Loucy (cell line): ENCODE results near the gene FAM81A.

Experiments used
- EZH2phosphoT487 ChIP-seq: fragments of 200-600 bp; IDR thresholded peaks from 2 replicates; pipeline ENCODE4 v1.6.1; 2018; ENCODE audit warnings: antibody characterized with exemption, mild to moderate bottlenecking, moderate library complexity, borderline replicate concordance
- TF ChIP-seq, protein P1 (sequence below): fragments of 200-600 bp; sonication (generic); conservative IDR thresholded peaks from 2 replicates; pipeline ENCODE4 v1.5.1; 2014; ENCODE audit warnings: mild to moderate bottlenecking, antibody characterized with exemption, low read length

- TF ChIP-seq, protein P1, sequence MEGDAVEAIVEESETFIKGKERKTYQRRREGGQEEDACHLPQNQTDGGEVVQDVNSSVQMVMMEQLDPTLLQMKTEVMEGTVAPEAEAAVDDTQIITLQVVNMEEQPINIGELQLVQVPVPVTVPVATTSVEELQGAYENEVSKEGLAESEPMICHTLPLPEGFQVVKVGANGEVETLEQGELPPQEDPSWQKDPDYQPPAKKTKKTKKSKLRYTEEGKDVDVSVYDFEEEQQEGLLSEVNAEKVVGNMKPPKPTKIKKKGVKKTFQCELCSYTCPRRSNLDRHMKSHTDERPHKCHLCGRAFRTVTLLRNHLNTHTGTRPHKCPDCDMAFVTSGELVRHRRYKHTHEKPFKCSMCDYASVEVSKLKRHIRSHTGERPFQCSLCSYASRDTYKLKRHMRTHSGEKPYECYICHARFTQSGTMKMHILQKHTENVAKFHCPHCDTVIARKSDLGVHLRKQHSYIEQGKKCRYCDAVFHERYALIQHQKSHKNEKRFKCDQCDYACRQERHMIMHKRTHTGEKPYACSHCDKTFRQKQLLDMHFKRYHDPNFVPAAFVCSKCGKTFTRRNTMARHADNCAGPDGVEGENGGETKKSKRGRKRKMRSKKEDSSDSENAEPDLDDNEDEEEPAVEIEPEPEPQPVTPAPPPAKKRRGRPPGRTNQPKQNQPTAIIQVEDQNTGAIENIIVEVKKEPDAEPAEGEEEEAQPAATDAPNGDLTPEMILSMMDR = no peak
- TF ChIP-seq EZH2phosphoT487 = no peak
Measured at GRCh38 chr15:59437817-59438624, at the start of gene FAM81A.
